NCI-H2029 (cell line): Measurements from ENCODE around the gene INF2.
"Not testable (repeated sequence)": the region's sequence is repeated elsewhere in the genome, so short reads cannot be mapped to it uniquely, and the experiment has no call there.

Experiments
- DNase-seq: peaks from one replicate; lab custom pipeline; 2025; lab: John Stamatoyannopoulos, UW

Gene INF2

DNA sequence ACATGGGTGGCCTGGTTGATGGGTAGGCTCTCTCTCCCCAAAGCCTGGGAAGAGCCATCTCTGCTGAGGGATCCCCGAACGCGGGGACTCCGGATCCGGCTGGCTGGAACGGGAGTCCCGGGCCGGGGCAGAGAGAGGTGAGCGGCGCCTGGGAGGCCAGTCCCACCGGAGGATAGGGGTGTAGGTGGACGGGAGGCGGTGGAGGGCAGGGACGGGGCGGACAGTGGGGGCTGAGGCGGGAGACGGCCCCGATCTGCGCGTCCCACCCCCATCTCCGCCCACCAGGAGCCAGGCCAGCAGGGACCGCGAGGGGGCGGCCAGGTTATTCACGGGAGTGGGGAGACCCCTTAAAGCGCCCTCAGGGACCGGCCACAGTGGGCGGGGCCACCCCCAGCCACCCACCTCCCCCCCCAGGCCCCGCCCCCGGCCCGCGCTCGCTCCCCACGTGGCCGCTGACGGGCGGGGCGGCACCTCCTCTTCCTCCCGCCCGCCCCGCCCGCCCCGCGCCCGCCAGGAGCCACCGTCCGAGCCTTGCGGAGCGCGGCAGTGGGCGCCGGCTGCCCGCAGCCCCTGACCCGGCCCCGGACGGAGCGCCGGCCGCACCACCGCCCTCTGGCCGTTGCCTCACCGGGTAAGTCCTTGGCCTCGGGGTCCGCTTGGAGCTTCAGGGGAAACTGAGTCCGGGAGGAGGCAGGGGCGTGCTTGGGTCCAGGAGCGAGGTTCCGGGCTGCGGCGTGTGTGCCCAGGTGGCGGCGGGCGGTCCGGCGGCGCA is at the start of gene INF2:
Gene INF2, plus strand, starts transcription at position 510 of the 772 bp plus-strand sequence. CDS start 11,748 bp downstream, outside the sequence.
- peak; percentile 16 for DNase-seq

DNA sequence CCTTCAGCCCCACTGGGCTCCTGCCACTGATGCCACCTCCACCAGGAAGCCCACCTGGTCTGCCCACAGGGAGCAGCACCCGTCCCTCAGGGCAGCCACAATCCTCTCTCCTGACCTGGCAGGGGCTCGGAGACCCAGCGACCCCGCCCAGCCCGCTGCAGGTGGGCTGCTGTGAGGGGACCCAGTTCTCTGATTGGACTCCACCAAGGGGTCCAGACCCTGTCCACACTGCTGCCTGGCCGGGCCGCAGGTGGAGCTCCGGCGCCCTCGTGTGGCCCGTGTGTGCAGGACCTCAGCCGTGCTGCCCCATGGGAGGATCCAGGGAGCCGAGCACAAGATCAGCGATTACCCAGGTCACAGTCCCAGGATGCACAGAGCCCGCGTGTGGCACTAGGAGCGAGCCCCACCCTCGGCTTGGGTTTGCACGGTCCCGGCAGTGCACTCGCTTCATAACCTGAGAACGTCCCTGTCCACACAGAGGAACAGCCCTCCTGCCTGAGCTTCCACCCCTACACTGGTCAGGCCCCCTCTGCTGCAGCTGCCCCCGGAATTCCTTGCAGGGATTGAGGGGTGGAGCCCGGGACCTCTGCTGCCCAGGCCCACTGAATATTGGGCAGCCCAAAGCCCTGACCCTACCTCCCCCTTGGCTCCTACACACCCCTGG is 49.4 kb upstream of the INF2 start:
- no peak for DNase-seq

- DNase-seq: no peak
Observed at GRCh38 chr14:104640681-104641080, 48.7 kb upstream of the INF2 start.

- DNase-seq: no peak
Observed at GRCh38 chr14:104641753-104642539, 47.5 kb upstream of the INF2 start.

DNA sequence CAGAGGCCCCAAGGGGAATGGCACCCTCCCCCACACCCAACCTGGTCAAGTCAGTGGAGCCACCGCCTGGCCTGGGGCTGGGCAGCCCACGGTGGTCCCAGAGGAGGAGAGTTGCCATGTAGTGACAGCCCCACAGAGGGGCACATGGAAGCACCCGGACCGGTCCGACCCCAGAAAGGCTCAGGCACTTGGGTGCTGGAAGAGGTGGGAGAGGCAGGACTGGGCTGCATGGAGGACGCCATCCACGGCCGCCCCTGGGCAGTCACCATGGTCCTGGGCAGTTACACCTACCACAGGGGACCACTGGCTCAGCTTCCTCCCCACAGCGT is 46.9 kb upstream of the INF2 start:
- no peak for DNase-seq

- DNase-seq: no peak
Observed at GRCh38 chr14:104643306-104643705, 46.1 kb upstream of the INF2 start.

GRCh38 chr14:104644091-104644635 is 45.3 kb upstream of the INF2 start:
- DNase-seq: no peak

- no peak for DNase-seq
Observed at GRCh38 chr14:104644656-104645378, 44.6 kb upstream of the INF2 start.

DNA sequence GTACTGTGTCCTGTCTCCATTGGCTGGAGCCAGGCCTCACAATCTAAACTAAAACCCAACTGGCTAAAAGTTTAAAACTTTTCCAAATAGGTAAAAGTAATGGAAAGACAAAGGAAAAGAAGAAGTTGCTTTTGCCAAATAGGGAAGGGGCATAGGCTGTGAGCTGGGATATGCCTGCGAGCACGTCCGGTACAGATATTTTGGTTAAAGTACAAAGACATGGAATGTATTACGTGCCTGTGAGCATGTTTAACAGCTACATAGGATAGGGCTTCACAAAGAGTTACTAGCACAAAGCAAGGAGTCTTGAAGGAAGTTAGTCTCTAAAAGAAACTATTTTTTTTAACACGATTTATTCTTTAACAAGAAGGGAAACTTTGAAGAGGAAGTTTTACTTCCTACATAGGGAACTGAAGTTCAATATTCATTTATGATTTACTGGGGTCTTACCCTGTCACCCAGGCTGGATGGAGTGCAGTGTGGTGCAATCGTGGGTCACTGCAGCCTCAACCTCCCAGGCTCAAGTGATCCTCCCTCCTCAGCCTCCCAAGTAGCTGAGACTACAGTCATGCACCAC is 41.9 kb upstream of the INF2 start:
- DNase-seq: no peak

- no peak for DNase-seq
Observed at GRCh38 chr14:104650057-104650980, 39.1 kb upstream of the INF2 start.

DNA sequence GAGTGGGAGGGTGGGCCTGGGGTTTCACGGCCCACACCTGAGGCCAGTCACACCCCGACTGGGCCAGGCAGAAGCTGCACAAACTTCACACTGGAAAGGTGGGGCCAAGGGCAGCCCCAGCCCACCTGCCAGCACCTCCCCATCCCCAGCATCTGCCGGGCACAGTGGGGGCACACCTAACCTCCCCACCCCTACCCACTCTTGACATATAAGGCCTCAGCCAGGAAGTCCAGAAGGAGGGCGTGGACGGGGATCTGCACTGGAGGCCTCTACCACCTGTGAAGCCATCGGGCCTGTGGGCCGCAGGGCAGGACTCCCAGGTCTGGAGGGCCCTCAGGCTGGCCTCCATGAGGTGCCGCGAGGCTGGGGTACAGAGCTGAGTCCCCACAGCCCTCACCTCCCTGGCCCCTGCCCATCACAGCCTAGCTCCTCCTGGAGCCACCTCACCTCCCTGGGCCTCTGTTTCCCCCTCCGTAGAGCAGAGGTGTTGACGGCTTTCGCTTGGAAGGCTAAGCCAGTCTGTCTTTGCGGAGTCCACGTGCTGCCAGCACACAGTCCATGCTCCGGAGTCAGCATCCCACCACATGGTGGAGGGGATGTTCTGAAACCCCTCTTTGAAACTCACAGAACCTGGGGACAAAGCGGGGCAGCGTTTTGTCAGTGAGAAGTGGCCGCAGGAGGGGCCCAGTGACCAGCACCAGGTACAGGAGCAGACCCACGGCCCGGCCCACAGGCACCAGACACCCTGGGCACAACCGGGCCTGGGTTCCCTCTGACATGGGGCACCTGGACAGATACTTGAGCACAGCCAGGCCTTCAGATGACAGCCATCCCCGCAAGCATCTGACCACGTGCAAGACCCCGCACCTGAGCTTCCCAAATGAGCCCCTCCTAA is 38.2 kb upstream of the INF2 start:
- no peak for DNase-seq

GRCh38 chr14:104651876-104652260 is 37.5 kb upstream of the INF2 start:
- DNase-seq: no peak

DNA sequence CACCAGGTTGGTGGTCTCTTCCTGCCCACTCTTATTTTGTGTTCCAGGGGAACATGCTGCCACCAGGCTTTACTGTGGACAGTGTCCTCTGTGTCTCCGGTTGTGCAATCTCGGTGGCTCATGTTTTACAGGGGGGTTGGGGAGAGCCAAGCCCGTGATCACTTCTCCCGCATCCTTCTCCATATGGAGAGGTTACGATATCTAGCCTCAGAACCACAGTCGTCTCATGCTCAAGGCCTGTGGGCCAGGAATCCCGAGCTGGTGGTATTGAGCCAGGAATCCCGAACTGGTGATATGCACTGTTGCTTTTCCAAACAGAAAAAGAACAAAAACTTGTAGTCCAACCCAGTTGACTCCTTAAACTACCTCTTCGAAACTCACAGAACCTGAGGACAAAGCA is 37.0 kb upstream of the INF2 start:
- DNase-seq: no peak

GRCh38 chr14:104653130-104653920 is 36.1 kb upstream of the INF2 start:
- not testable (repeated sequence) for DNase-seq

GRCh38 chr14:104654119-104654518 is 35.3 kb upstream of the INF2 start:
- DNase-seq: no peak

GRCh38 chr14:104655128-104655848 is 34.1 kb upstream of the INF2 start:
- DNase-seq: no peak

DNA sequence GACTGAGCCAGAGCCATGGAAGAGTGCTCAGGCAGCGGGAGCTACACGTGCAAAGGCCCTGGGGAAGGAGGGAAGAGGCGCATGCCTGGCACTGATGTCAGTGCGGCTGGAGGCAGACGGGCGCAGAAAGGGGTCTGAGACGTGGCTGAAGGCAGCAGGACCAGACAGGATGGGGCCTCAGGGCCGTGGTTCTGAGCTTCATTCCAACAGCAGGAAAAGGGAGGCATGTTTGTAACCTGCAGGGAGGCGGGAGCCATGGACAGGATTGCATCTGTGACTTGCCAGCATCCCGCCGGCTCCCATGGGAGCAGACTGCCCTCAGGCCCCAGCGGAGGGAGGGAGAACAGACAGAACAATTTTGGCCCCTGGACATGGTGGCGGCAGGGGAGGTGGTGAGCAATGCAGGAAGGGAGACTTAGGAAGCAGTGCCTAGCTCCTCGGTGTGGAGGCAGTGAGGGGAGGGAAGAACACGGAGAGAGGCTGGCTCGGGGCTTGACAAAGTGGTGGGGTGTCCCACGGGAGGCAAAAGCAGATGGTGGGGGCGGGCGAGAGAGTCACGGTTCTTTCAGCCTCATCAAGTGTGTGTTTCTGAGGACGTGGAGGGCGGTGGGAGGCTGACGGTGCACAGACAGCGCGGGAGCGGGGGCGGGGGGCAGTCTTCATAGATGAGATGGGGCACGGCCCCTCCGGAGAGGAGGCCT is 33.3 kb upstream of the INF2 start:
- no peak for DNase-seq
